Measurements from ENCODE around the gene SAMD15. TPM values are rescaled to one million over a fixed set of nuclear protein-coding genes. Genes with fewer than 3 reads are reported as not detected.

Gene SAMD15
- total RNA-seq (2022; extraction: Qiagen RNA extraction): 1.6 to 2.5 TPM (median 1.9 TPM) in 5 replicates

DNA sequence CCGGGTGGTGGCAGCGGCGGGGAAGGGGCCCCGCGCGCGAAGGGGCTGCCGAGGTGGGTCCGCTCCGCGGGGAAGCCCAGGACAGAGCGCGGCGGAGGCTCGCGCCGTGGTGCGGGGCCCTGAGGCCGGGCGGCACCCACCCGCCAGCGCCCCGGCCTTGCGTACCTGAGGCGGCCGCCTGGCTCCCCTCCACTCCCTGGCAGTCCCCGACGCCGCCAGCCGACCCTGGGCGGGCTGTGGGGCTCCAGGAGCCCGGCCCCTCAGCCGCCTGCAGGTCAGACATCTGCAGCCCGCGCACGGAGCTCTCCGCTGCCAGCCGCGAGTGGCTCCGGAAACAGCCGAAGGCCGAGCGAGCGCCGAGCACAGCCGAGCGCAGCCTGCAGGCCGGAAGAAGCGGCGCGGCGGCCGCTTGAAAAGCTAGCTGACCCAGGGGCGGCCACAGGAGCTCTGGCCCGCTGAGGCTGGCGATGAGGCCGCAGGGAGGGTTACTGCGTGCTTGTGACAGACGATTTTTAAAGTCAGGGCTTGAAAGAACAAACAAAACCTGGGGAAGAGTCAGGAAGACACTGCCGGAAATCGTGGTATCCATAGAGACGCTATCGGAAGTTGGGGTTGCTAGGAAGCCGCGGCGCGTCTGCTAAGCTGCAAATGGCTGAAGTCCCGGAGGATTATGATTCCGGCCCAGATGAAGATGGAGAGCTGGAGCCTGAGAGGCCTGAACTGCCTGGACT lies at the start of gene SAMD15, which contains the start of gene TMED8:
Gene SAMD15, plus strand, starts transcription at position 609 of the 731 bp plus-strand sequence. Its CDS starts 40 bp downstream, at position 649.
Gene TMED8, minus strand, starts transcription at position 324 of the 731 bp plus-strand sequence. Its CDS starts 41 bp downstream, at position 283.

GRCh38 chr14:77423423-77423822 lies 46.2 kb downstream of the SAMD15 start, which contains the start of gene NOXRED1:
NOXRED1 (minus strand) TSS chr14:77423523; CDS start chr14:77422889, 634 bp downstream.

Other genes starting within 250 kb of the SAMD15 start
- gene ZDHHC22, start 235.6 kb upstream of the SAMD15 start, total RNA-seq (2022; extraction: Qiagen RNA extraction): 0.18 to 0.33 TPM (median 0.21 TPM) in 5 replicates
- 2.6 to 4.5 TPM (median 3.6 TPM) in 5 replicates for gene TMEM63C, start 195.6 kb upstream of the SAMD15 start, total RNA-seq (2022; extraction: Qiagen RNA extraction)
- gene NGB, start 106.2 kb upstream of the SAMD15 start, total RNA-seq (2022; extraction: Qiagen RNA extraction): not detected in 5 replicates
- 25.6 to 31.7 TPM (median 28.0 TPM) in 5 replicates for gene POMT2, start 56.5 kb upstream of the SAMD15 start, total RNA-seq (2022; extraction: Qiagen RNA extraction)
- gene GSTZ1, start 56.3 kb upstream of the SAMD15 start, total RNA-seq (2022; extraction: Qiagen RNA extraction): 33.1 to 35.0 TPM (median 34.5 TPM) in 5 replicates
- gene TMED8, start 285 bp upstream of the SAMD15 start, total RNA-seq (2022; extraction: Qiagen RNA extraction): 4.8 to 7.1 TPM (median 6.7 TPM) in 5 replicates
- 0.13 TPM in 1 of 5 replicates, not detected in the others for gene NOXRED1, start 46.1 kb downstream of the SAMD15 start, total RNA-seq (2022; extraction: Qiagen RNA extraction)
- 12.5 to 13.0 TPM (median 12.8 TPM) in 5 replicates for gene VIPAS39, start 80.2 kb downstream of the SAMD15 start, total RNA-seq (2022; extraction: Qiagen RNA extraction)
- 209 to 283 TPM (median 230 TPM) in 5 replicates for gene AHSA1, start 80.7 kb downstream of the SAMD15 start, total RNA-seq (2022; extraction: Qiagen RNA extraction)
- 0.29 to 0.64 TPM (median 0.35 TPM) in 5 replicates for gene ISM2, start 121.4 kb downstream of the SAMD15 start, total RNA-seq (2022; extraction: Qiagen RNA extraction)
- gene SPTLC2, start 239.3 kb downstream of the SAMD15 start, total RNA-seq (2022; extraction: Qiagen RNA extraction): 29.7 to 38.5 TPM (median 34.5 TPM) in 5 replicates